Dermis microvascular lymphatic vessel endothelial cell (primary cell): ENCODE measurements around the gene OR2L8. TPM values are rescaled to one million over a fixed set of nuclear protein-coding genes. Genes with fewer than 3 reads are reported as not detected.

Experiments
- DNase-seq, 2 donors: peaks; one replicate each; pipeline versions ENCODE4 v3.0.0 to v3.0.0-alpha.2; 2010; ENCODE audit warnings: low read depth in 2 of 2
- total RNA-seq: library from RNA; depleted of rRNA; stranded (reverse); fragments of >200 nt; gene quantifications from 2 replicates; pipeline ENCODE4 v1.2.1, GENCODE V29; 2014

Gene OR2L8
- total RNA-seq, 1 donor from 2014 or later = not detected

- no peak for DNase-seq
Measured at GRCh38 chr1:247966532-247967204, 18.0 kb downstream of the OR2L8 start.

DNA sequence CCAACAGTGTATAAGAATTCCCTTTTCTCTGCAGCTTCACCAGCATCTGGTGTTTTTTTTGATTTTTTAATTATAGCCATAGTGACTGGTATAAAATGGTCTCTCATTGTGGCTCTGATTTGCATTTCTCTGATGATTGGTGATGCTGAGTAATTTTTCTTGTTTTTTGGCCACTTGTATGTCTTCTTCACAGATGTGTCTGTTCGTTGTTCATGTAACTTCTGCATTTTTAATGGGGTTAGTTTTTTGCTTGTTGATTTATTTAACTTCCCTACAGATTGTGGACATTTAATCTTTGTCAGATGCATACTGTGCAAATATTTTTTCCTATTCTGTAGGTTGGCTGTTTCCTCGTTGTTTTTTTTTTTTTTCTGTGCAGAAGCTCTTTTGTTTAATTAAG lies 44.3 kb downstream of the OR2L8 start:
- DNase-seq = no peak

- DNase-seq = no peak
Measured at GRCh38 chr1:247998811-247999210, 50.2 kb downstream of the OR2L8 start.

Other genes starting within 250 kb of the OR2L8 start
- not detected in 2 replicates for gene OR6F1, start 232.2 kb upstream of the OR2L8 start, total RNA-seq
- not detected in 2 replicates for gene OR14K1, start 210.2 kb upstream of the OR2L8 start, total RNA-seq
- not detected in 2 replicates for gene OR14A2, start 200.7 kb upstream of the OR2L8 start, total RNA-seq
- gene OR1C1, start 188.3 kb upstream of the OR2L8 start, total RNA-seq = not detected in 2 replicates
- gene OR14A16, start 124.7 kb upstream of the OR2L8 start, total RNA-seq = not detected in 2 replicates
- not detected in 2 replicates for gene OR11L1, start 107.0 kb upstream of the OR2L8 start, total RNA-seq
- under 0.01 and 0.25 TPM in 2 replicates for gene TRIM58, start 91.7 kb upstream of the OR2L8 start, total RNA-seq
- not detected in 2 replicates for gene OR2W3, start 53.3 kb upstream of the OR2L8 start, total RNA-seq
- gene OR2T8, start 28.6 kb upstream of the OR2L8 start, total RNA-seq = not detected in 2 replicates
- gene OR2AJ1, start 24.0 kb upstream of the OR2L8 start, total RNA-seq = not detected in 2 replicates
- not detected in 2 replicates for gene OR2AK2, start 16.4 kb downstream of the OR2L8 start, total RNA-seq
- not detected in 2 replicates for gene OR2L5, start 64.8 kb downstream of the OR2L8 start, total RNA-seq
- gene OR2L2, start 81.2 kb downstream of the OR2L8 start, total RNA-seq = not detected in 2 replicates
- not detected in 2 replicates for gene OR2L3, start 98.0 kb downstream of the OR2L8 start, total RNA-seq
- gene OR2L13, start 146.3 kb downstream of the OR2L8 start, total RNA-seq = not detected in 2 replicates
- gene OR2M5, start 196.3 kb downstream of the OR2L8 start, total RNA-seq = not detected in 2 replicates
- gene OR2M2, start 226.0 kb downstream of the OR2L8 start, total RNA-seq = not detected in 2 replicates
- gene OR2M3, start 248.4 kb downstream of the OR2L8 start, total RNA-seq = not detected in 2 replicates